DLD1 (cell line): Measurements from ENCODE around the gene AQP3.
"Not testable (repeated sequence)": the region's sequence is repeated elsewhere in the genome, so short reads cannot be mapped to it uniquely, and the experiment has no call there.

Experiments used
- in situ Hi-C: cut with HindIII; loops from 2 replicates; pipeline ENCODE4 v1.10.0; 2017; ENCODE audit warnings: low sequenced_read_pairs

Gene AQP3

DNA sequence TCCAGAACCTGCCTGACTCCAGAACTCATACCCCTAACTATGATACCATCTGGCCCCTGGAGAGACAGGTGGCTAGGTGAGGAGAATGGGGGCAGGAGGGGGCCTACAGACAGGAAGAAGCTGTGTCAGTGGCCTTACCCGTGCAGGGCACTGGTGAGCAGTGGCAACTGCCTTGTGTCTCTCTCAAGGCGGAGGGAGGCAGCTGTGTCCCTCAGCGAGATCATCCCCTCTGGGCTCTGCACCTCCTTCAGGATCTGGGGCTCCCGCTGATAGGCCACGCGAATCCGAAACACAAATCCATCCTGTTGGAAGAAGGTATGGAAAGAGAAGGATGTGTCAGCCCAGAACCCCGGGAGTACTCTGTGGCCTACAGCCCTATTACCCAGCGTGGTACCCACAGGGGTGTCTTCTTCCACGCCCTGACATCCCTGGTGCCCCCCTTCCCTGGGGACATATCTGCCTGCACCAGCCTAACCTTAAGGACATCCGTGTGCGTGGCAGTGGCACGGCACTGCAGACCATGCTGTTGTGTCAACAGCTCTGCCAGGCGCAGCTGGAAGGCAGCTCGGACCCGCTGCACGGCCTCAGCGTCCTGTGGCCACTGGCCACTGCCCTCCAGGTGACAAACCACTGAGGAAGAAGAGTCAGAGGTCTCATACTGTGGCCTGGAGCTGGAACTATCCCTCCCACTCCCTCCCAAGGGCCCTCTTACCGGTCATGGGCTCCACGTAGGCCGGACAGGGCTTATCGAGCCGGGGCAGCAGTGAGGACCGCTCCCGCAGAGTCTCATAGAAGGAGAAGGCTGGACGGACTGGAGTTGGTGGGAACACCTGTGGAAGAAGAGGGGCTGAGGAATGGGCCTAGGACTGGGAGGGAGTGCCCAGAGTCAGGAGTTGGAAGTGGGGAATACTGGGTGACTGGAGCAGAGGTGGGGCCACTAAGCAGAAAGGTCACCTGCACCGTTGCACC, 18.5 kb upstream of the AQP3 start:
- in situ Hi-C loops: loop anchor here (10.0 kb wide), 1 partner anchor 61 kb away; the partner anchor contains the start of gene AQP7

DNA sequence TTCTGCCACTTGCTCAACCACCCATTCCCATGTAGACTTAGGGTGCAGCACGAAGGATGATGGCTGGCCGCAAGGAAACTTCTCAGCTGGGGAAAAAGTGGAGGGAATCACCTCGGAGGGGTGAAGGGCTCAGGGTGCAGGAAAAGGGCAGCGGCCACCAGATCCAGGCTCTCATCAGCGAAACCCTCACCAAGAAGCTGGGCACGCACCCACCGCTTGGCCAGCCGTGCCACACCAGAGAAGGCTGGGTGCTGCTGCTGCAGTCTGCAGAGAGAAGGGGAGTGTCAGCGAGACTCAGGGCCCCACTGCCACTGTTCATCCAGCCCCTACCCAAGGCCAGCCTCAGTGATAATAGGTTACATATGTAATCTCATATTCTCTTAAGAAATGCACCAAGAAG, 17.7 kb upstream of the AQP3 start:
- in situ Hi-C loops: loop anchor here (10.0 kb wide), 1 partner anchor 60 kb away; the partner anchor contains the start of gene AQP7

DNA sequence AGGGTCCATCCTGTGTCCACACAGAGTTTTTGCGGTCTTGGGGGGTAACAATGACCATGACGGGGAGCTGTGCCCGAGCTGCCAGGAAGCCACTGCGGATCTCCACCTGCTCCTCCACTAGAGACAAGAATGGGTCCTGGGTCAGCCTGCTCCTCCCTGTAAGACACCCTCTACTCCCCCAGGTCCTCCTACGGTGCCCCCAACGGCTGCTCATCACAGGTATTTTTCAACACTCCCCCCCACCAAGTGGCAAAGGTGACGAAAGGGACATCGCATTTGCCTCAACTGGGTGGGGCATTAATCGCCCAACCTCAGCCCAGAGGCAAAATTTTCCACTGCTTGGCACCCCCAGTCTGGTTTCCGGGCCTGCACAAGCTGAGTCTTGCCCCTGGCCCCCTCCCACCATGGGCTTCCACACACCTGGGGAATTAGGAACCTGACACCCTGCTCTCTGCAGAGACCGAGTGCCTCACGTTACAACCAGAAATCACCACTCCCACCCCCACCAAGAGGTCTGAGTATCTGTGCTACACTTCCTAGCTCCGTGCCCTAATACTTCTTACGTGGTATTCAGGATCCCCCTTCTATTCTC, 16.7 kb upstream of the AQP3 start:
- in situ Hi-C loops: loop anchor here (10.0 kb wide), 1 partner anchor 59 kb away; the partner anchor contains the start of gene AQP7

DNA sequence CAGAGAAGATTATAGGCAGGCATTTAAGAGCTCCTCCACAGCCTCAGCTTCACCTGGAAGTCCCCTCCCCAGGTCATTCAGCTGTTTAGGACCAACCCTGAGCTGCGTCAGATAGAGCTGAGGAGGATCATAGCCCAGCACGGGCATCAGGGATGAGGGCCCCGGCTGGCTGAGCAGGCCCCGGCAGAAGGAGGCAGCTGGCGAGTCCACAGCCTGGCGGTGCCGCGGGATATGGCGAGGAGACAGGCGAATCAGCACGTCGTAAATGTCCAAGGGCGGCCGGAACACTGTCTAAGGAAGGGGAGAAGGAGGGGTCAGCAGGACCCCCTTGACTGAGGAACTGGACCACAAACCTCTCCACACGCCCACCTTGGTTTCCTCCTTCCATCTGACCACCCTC, 15.8 kb upstream of the AQP3 start:
- in situ Hi-C loops: loop anchor here (10.0 kb wide), 1 partner anchor 58 kb away; the partner anchor contains the start of gene AQP7

DNA sequence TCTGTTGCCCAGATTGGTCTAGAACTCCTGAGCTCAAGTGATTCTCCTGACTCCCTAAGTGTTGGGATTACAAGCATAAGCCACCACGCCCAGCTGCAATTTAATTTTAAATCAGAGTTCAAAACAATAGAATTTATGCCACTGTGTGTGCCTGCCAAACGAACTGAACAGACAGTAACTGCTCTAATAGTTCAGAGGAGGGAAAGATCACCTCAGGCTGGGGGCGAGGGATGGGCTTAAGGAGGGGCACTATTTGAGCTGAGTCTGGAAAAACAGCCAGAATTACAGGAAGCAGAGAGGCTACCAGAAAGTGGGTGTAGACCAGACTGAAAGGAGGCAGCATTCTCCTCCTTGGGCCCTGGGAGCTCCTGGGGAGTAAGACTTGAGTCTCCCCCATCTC, 14.1 kb upstream of the AQP3 start:
- in situ Hi-C loops: loop anchor here (10.0 kb wide), 1 partner anchor 57 kb away; the partner anchor contains the start of gene AQP7

DNA sequence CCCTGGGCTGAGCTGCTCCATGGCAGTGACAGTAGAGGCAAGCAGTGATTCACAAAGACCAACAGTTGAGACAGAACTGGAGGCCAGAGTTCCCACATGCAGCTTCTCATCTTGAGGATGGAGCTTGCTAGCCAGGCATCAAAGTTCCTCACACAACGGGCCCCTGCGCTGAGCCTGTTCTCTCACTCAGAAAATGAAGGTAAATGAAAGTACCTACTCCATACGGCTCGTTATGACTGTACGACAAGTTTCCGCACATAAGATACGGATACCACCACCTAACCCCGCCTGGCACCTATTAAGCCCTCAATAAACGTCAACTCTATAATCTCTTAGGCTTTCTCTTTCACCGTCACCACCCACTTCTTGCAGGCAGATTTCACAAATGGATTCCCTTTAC, 13.5 kb upstream of the AQP3 start:
- in situ Hi-C loops: loop anchor here (10.0 kb wide), 1 partner anchor 56 kb away; the partner anchor contains the start of gene AQP7

DNA sequence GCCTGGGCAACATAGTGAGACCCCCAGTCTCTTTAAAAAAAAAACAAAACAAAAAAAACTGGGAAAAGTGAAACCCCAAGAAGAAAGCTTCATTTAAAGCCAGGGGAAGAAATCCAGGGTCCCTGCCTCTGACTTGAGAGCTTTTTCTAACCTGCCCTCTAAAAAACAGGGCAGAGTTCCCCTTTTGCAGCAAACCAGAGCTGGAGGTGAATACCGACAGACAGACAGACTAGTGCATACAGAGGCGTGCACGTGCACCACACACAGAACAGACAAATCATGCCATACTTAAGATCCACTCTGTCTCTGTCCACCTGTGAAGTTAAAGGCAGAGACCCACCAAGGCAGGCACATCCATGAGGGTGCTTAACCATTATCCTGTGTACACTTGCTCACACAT, 11.7 kb upstream of the AQP3 start:
- in situ Hi-C loops: no loop called here

DNA sequence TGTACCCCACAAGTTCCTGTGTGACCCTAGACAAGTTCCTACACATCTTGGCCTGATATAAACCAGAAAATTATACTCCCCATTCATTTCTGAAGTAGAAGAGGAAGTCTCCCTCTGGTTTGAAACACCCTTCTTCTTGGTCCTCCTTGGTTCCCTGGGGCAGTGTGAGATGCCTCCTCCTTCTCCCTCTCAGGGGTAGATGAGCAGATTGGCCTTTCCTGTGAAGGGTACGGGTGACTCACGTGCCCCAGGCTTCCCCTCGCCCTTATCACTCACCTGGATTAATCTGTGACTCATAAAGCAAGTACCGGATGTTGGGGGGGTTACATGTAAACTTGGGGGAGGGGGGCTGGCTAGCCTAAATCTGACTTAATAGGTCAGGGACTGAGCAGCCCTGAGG, 11.1 kb upstream of the AQP3 start:
- in situ Hi-C loops: no loop called here

DNA sequence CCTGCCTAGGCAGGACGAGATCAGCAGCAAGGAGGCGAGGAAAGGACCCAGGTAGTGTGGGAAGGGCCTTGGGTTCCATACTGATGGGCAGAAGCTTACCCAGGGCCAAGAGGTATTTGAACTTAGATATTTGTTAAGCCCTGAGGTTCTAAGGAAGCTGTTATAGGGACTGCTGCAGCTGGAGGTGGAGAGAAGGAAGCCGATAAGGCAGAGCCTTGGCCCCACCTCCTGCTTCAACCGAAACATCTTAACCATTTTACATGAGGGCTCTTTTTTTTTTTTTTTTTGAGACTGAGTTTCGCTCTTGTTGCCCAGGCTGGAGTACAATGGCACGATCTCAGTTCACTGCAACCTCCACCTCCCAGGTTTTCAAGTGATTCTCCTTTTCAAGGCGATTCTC, 8.6 kb upstream of the AQP3 start:
- in situ Hi-C loops: no loop called here

DNA sequence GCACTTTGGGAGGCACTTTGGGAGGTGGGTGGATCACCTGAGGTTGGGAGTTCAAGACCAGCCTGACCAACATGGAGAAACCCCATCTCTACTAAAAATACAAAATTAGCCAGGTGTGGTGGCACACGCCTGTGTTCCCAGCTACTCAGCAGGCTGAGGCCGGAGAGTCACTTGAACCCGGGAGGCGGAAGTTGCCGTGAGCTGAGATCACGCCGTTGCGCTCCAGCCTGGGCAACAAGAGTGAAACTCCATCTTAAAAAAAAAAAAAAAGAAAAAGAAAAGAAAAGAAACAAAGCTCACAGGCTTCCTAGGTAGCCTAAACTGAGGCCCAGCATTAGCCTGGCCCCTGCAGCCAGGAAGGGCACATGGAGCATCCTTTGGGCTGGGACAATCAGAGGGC, 8.1 kb upstream of the AQP3 start:
- in situ Hi-C loops: not testable (repeated sequence)

DNA sequence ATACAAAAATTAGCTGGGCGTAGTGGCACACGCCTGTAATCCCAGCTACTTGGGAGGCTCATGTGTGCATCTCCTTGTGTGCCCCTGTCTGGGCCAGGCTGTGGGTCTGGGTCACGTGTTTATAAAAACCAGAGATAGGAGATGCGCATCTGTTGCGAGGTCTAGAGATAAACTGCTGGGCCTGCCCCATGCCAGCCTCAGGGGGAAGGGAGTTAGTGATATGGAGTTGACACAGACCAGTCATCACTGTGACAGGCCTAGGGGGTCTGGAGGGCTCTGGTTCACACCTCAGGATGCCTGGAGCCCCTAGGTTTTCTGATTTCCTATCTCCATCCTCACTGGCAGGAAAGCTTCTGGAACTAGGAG, 7.3 kb upstream of the AQP3 start:
- in situ Hi-C loops: not testable (repeated sequence)

DNA sequence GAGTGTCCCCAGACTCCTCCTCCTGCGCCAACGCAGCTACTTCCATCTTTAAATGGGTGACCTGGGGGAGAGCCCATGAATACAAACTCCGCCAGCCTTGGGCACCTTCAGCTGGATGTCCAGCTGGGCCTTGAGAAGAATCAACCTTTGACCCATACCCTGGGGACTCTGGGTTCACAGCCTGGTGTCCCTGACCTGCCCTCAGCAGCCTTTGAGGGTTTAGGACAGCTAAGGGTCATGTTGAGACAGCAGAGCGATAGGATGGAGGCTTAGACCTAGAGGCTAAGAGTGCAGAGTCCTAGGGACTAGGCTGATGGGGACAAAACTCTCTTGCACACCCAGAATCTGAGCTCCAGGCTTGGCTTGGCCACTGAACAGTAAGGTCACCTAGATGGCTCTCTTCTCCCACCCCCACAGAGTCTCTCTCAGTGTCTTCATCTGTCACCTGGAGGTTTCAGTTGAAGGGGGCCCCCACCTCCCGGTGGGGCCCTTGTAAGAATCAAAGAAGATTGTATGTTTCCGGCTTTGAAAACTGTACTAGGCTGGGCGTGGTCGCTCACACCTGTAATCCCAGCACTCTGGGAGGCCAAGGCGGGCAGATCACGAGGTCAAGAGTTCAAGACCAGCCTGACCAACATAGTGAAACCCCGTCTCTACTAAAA, 6.7 kb upstream of the AQP3 start:
- in situ Hi-C loops: no loop called here

DNA sequence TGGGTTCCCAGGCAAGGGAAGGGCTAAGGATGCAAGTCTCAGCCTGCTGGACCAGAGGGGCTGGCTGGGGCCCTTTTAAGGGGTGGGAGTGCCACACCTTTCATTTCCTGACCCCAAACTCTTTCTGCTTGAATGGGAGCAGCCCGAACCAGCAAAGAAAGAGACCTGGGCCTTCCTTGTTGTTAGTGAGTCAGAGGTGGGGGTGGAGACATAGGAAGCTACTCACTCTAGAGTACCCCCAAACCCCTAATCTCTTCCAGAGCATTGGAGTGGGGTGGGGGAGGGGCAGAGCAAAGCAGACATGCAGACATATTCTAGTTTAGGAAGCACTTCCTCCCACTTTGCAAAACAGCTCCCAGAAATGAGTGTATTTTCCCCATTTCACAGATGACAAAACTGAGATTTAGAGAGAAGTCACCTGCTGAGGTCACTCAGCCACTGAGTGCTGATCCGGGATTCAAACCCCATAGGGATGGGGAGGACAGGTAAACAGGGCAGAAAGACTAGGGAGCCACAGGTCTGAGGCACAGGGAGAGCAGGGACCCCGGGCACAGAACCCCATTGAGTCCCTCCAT, 6.0 kb upstream of the AQP3 start:
- in situ Hi-C loops: no loop called here

DNA sequence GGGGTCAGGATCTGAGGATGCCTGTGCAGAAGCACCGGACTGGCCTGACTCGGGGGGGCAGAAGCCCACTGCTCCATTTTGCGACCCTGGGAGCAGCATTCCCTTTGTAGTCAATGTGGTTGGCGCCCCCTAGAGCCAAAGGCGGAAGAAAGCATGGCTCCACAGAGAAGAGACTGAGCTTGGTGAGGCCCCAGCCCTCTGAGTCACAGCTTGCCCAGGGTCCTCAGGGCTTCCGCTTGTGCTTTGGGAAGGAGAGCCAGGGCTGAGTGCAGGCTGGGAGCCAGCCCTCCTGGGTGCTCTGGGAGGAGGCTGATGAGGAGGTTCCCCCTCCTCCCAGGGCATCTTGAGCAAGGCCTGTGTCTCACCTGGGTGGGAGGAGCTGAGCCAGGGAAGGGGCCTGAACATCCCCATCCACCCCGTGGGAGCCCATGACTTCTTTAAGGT, 5.5 kb upstream of the AQP3 start:
- in situ Hi-C loops: no loop called here

DNA sequence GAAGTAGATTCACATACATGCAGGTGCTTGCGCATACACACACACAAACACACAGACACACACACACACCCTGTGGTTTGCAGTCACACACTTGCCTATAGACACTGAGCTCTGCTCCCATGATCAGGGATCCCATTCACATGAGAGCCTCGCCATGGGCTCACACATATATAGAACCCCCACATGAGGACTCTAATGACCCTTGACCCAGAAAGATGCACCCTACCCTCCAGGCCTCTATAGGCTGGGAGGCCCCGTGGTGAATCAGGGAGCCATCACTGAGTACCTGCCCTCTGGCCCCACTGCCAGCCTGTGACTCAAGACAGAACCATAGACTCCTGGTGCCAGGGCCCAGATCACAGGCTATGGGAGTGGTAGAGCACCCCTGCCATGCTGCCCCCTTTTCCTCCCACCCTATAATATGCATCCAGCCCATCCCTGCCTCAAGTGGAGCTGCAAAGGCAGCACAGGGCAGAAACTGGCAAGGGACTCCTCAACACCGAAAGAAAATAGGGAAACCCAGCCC, 3.3 kb upstream of the AQP3 start:
- in situ Hi-C loops: no loop called here

DNA sequence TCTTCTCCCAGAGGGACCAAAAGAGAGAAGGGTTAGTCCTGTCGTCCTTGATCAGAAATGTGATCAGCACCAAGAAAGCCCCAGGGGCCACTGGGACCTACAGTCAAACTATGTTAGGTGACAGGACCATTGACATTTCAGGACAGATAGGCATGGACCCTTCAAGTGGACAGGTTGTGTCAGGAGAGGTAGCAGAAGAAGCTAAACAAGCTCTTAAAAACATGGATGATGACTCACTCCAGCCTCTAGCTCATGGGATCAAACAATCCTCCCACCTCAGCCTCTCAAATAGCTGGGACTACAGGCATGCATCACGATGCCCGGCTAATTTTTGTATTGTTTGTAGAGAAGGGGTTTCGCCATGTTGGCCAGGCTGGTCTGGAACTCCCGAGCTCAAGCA, 2.3 kb upstream of the AQP3 start:
- in situ Hi-C loops: no loop called here

DNA sequence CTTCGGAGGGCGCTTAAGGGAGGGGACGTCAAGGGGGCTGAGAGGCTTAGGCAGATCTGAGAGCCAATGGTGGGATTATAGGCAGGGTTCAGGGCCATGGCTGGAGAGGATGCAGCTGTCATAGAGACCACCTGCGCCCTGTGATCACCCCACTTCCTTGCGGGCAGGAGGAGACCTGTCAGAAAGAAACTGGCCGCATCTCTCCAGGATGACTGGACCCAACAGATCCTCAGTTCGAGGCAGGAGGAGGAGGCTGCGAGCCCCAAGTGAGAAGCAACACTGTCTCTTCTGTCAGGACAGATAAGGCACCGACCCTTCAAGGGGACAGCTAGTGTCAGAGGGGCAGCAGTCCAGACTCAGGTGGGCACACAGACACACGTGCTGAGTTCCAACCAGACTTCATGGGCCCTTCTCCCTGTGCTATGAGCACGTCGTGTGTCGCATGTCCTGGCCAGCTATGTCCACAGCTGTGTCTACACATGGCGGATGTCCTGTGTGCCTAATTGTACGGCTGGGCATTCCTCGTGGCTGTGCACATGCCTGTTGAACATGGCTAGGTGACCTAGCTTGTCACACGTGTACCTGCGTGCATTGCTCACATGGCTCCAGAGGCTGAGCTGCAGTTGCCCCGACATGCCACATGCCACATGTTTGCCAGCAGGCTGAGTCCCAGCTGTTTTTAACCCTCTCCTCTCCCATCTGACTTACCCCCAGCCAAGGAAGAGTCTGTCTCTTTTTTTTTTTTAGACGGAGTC, 583 bp upstream of the AQP3 start:
- in situ Hi-C loops: no loop called here

DNA sequence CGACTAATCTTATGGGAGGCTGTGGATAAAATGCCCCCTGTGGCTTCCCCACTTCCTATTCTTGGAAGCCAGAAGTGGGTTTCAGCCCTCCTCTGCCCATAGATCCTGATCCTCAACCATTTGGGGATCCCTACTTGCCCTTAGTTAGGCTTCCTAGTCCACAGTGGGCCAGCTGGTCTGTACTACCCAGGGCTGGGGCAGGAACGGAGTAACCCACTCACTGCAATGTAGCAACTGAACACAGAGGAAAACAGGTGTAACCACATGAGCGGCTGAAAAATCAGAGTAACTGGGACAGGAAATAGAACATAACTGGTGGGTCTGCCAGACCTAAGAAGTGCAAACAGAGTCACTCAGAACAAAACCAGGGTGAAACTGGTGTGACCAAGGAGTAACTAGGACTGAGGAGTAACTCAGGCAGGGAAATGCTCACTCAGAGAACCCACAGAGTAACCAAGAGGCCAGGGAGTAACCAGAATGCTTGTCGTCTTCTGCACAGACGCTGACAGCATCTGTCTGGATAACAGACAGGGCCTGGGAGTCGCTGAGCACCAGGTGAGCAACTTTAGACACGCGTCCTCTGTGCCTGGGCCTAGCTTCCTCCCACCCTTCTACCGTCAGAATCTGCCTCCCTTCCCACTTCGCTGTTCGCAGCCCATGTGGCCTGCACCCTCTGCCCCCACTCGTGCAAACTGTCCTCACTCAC, 1.0 kb downstream of the AQP3 start:
- in situ Hi-C loops: no loop called here
